HTERT RPE-1 (cell line): Measurements from ENCODE around the gene ADAT2.

Experiments
- in situ Hi-C: fragments of 300-500 bp; cut with MboI; formaldehyde crosslinking; loops from 4 replicates; pipeline ENCODE4 v1.14.3; 2020; ENCODE audit warnings: low sequenced_read_pairs

The ADAT2 gene

GRCh38 chr6:143441680-143442545, 8.6 kb downstream of the ADAT2 start:
- in situ Hi-C loops: no loop called here

GRCh38 chr6:143441010-143441409, 9.5 kb downstream of the ADAT2 start:
- in situ Hi-C loops: no loop called here

GRCh38 chr6:143432588-143432987, 17.9 kb downstream of the ADAT2 start:
- in situ Hi-C loops: no loop called here

GRCh38 chr6:143431226-143431625, 19.3 kb downstream of the ADAT2 start:
- in situ Hi-C loops: no loop called here

GRCh38 chr6:143429970-143430369, 20.5 kb downstream of the ADAT2 start:
- in situ Hi-C loops: no loop called here

- in situ Hi-C loops: no loop called here
Measured at GRCh38 chr6:143427109-143427817, 23.2 kb downstream of the ADAT2 start.

GRCh38 chr6:143426026-143426425, 24.5 kb downstream of the ADAT2 start:
- in situ Hi-C loops: no loop called here

GRCh38 chr6:143419526-143419925, 31.0 kb downstream of the ADAT2 start:
- in situ Hi-C loops: no loop called here

- in situ Hi-C loops: no loop called here
Measured at GRCh38 chr6:143414769-143415168, 35.7 kb downstream of the ADAT2 start.

GRCh38 chr6:143410859-143411270, 39.6 kb downstream of the ADAT2 start:
- in situ Hi-C loops: no loop called here

GRCh38 chr6:143408787-143409162, 41.7 kb downstream of the ADAT2 start:
- in situ Hi-C loops: no loop called here

GRCh38 chr6:143408151-143408786, 42.2 kb downstream of the ADAT2 start:
- in situ Hi-C loops: no loop called here

GRCh38 chr6:143406673-143407072, 43.8 kb downstream of the ADAT2 start:
- in situ Hi-C loops: no loop called here

- in situ Hi-C loops: no loop called here
Measured at GRCh38 chr6:143405373-143406154, 44.9 kb downstream of the ADAT2 start.

- in situ Hi-C loops: no loop called here
Measured at GRCh38 chr6:143402721-143403336, 47.7 kb downstream of the ADAT2 start.

GRCh38 chr6:143401636-143402370, 48.7 kb downstream of the ADAT2 start:
- in situ Hi-C loops: no loop called here

- in situ Hi-C loops: no loop called here
Measured at GRCh38 chr6:143401068-143401446, 49.4 kb downstream of the ADAT2 start.

GRCh38 chr6:143400258-143401067, 50.0 kb downstream of the ADAT2 start:
- in situ Hi-C loops: no loop called here

GRCh38 chr6:143399775-143400174, 50.7 kb downstream of the ADAT2 start:
- in situ Hi-C loops: no loop called here
